ENCODE data around the gene NFAT5.
A peak's percentile ranks its signal among the peaks of the same experiment; 100 is the strongest.

NFAT5 gene

GRCh38 chr16:69532641-69533455, 32.9 kb upstream of the NFAT5 start:
- Histone ChIP-seq H3K36me3 (ENCODE audit: low read depth) (no peaks in the 10 kb centered on the region), H3K9me3 (ENCODE audit: severe bottlenecking) (no peaks in the 10 kb centered on the region), H3K4me1 (ENCODE audit: insufficient read depth, poor library complexity, severe bottlenecking) (peaks cover 43% of the 10 kb centered on the region), H3K27me3 (ENCODE audit: insufficient read depth, poor library complexity, severe bottlenecking) (no peaks in the 10 kb centered on the region), H3K27ac (ENCODE audit: poor library complexity, severe bottlenecking) (peak overlapping the region; percentile 96), H3K4me3 (ENCODE audit: severe bottlenecking) (no peak overlapping the region)
- no peak for TF ChIP-seq CTCF (IDR thresholded peaks at IDR 0.05; ENCODE audit: poor library complexity, severe bottlenecking)
- DNase-seq (ENCODE audit: low spot score) = no peak
- ATAC-seq (ENCODE audit: low read depth) = no peak

- DNase-seq (ENCODE audit: low spot score) (no peak), ATAC-seq (ENCODE audit: low read depth) (no peak)
- Histone ChIP-seq H3K9me3 (ENCODE audit: severe bottlenecking) (no peaks in the 10 kb centered on the region), H3K27ac (ENCODE audit: poor library complexity, severe bottlenecking) (peak overlapping the region; percentile 96), H3K4me1 (ENCODE audit: insufficient read depth, poor library complexity, severe bottlenecking) (peaks cover 43% of the 10 kb centered on the region), H3K36me3 (ENCODE audit: low read depth) (no peaks in the 10 kb centered on the region), H3K4me3 (ENCODE audit: severe bottlenecking) (no peak overlapping the region), H3K27me3 (ENCODE audit: insufficient read depth, poor library complexity, severe bottlenecking) (no peaks in the 10 kb centered on the region)
- no peak for TF ChIP-seq CTCF (IDR thresholded peaks at IDR 0.05; ENCODE audit: poor library complexity, severe bottlenecking)
Measured at GRCh38 chr16:69534720-69535119, 31.0 kb upstream of the NFAT5 start.

- DNase-seq (ENCODE audit: low spot score) = peak; percentile 53
- Histone ChIP-seq H3K4me3 (ENCODE audit: severe bottlenecking) (no peak overlapping the region), H3K9me3 (ENCODE audit: severe bottlenecking) (no peaks in the 10 kb centered on the region), H3K27ac (ENCODE audit: poor library complexity, severe bottlenecking) (peak overlapping the region; percentile 96), H3K4me1 (ENCODE audit: insufficient read depth, poor library complexity, severe bottlenecking) (peaks cover 39% of the 10 kb centered on the region), H3K36me3 (ENCODE audit: low read depth) (no peaks in the 10 kb centered on the region), H3K27me3 (ENCODE audit: insufficient read depth, poor library complexity, severe bottlenecking) (no peaks in the 10 kb centered on the region)
- no peak for TF ChIP-seq CTCF (IDR thresholded peaks at IDR 0.05; ENCODE audit: poor library complexity, severe bottlenecking)
- peak; percentile 60 for ATAC-seq (ENCODE audit: low read depth)
Measured at GRCh38 chr16:69535123-69536050, 30.4 kb upstream of the NFAT5 start.

- no peak for DNase-seq (ENCODE audit: low spot score)
- no peak for TF ChIP-seq CTCF (IDR thresholded peaks at IDR 0.05; ENCODE audit: poor library complexity, severe bottlenecking)
- no peak overlapping the region for H3K27ac ChIP-seq (ENCODE audit: poor library complexity, severe bottlenecking)
- no peaks in the 10 kb centered on the region for H3K27me3 ChIP-seq (ENCODE audit: insufficient read depth, poor library complexity, severe bottlenecking)
- H3K4me3 ChIP-seq (ENCODE audit: severe bottlenecking) = no peak overlapping the region
- no peaks in the 10 kb centered on the region for H3K9me3 ChIP-seq (ENCODE audit: severe bottlenecking)
- ATAC-seq (ENCODE audit: low read depth) = no peak
- H3K36me3 ChIP-seq (ENCODE audit: low read depth) = no peaks in the 10 kb centered on the region
- H3K4me1 ChIP-seq (ENCODE audit: insufficient read depth, poor library complexity, severe bottlenecking) = peaks cover 29% of the 10 kb centered on the region
Measured at GRCh38 chr16:69537706-69538080, 28.1 kb upstream of the NFAT5 start.

Data from RWPE2 (cell line).